AG04450 (cell line): ENCODE measurements around the gene SYT2. TPM values are rescaled to one million over a fixed set of nuclear protein-coding genes. Genes with fewer than 3 reads are reported as not detected.
"Not testable (repeated sequence)": the region's sequence is repeated elsewhere in the genome, so short reads cannot be mapped to it uniquely, and the experiment has no call there.

Experiments used
- CTCF ChIA-PET: fragments of 300-600, 350-600 bp; formaldehyde crosslinking; extraction: SDS; loops from one replicate; lab custom pipeline; 2022; ENCODE audit warnings: antibody characterized with exemption, inconsistent platforms; lab: Charles Lee
- POLR2A ChIA-PET: fragments of 350-600 bp; formaldehyde crosslinking; extraction: SDS; loops from one replicate; lab custom pipeline; 2021; ENCODE audit warnings: antibody characterized with exemption, inconsistent platforms; lab: Yijun Ruan, JAX
- DNase-seq: peaks from one replicate; pipeline ENCODE4 v3.0.0-alpha.2; 2011; ENCODE audit warnings: low read depth, low spot score
- H3K27ac ChIP-seq: one replicate; pipeline ENCODE4 v1.5.1; 2012; ENCODE audit warnings: low read depth, low read length, control low read depth
- H3K27me3 ChIP-seq: one replicate; pipeline ENCODE4 v1.6.0; 2012; ENCODE audit warnings: low read length; ENCODE audit not compliant: control insufficient read depth, insufficient read depth
- H3K4me3 ChIP-seq: 2 replicates; pipeline ENCODE4 v1.5.1; 2011; ENCODE audit warnings: mild to moderate bottlenecking, low read depth, low read length, control low read depth
- H3K9me3 ChIP-seq: 2 replicates; pipeline ENCODE4 v1.5.1; 2012; ENCODE audit warnings: low read length; ENCODE audit not compliant: control insufficient read depth, insufficient read depth
- CTCF ChIP-seq: IDR thresholded peaks from 2 replicates; pipeline ENCODE4 v1.5.1; 2011; ENCODE audit warnings: low read depth, low read length, control low read depth, inconsistent platforms
- polyA plus RNA-seq: library from polyadenylated mRNA; depleted of rRNA; stranded (reverse); fragments of >200 nt; gene quantifications from 2 replicates; pipeline ENCODE4 v1.2.3, GENCODE V29; 2011

SYT2 gene
- polyA plus RNA-seq, 1 experiment: 0.01 TPM

- DNase-seq: no peak
- POLR2A ChIA-PET: interaction anchor here (1.2 kb wide), 1 partner anchor 38 kb away, joined by 3 read pairs; no protein-coding TSS in a partner anchor
- Histone ChIP-seq H3K27me3 (no peaks in the 10 kb centered on the region), H3K27ac (peak overlapping the region; percentile 47), H3K9me3 (no peaks in the 10 kb centered on the region), H3K4me3 (no peak overlapping the region)
- CTCF ChIA-PET: interaction anchor here (1.0 to 2.5 kb wide), 4 partner anchors 16 to 152 kb away, joined by 5 to 12 read pairs (median 6); no protein-coding TSS in a partner anchor
- no peak for TF ChIP-seq CTCF
Measured at GRCh38 chr1:202615501-202616354, 94.5 kb downstream of the SYT2 start.

- not testable (repeated sequence) for H3K4me3 ChIP-seq, H3K27me3 ChIP-seq, H3K9me3 ChIP-seq, DNase-seq
- CTCF ChIA-PET: interaction anchor here (0.8 to 2.5 kb wide), 6 partner anchors 15 to 151 kb away, joined by 4 to 12 read pairs (median 6); no protein-coding TSS in a partner anchor
- POLR2A ChIA-PET: interaction anchor here (1.2 kb wide), 1 partner anchor 37 kb away, joined by 3 read pairs; no protein-coding TSS in a partner anchor
- peak overlapping the region; percentile 47 for H3K27ac ChIP-seq
Measured at GRCh38 chr1:202615208-202615500, 95.1 kb downstream of the SYT2 start.

GRCh38 chr1:202614363-202615207 is 95.7 kb downstream of the SYT2 start:
- not testable (repeated sequence) for H3K27me3 ChIP-seq, H3K9me3 ChIP-seq, H3K4me3 ChIP-seq, DNase-seq
- H3K27ac ChIP-seq: peak overlapping the region; percentile 47
- CTCF ChIA-PET: interaction anchor here (0.7 to 2.5 kb wide), 8 partner anchors 13 to 155 kb away, joined by 3 to 12 read pairs (median 6); no protein-coding TSS in a partner anchor
- peak; percentile 45 for TF ChIP-seq CTCF
- POLR2A ChIA-PET: interaction anchor here (1.2 kb wide), 1 partner anchor 36 kb away, joined by 3 read pairs; no protein-coding TSS in a partner anchor

- Histone ChIP-seq H3K9me3 (no peaks in the 10 kb centered on the region), H3K4me3 (no peak overlapping the region), H3K27me3 (no peaks in the 10 kb centered on the region), H3K27ac (no peak overlapping the region)
- DNase-seq: no peak
- ChIA-PET CTCF (interaction anchor here (0.6 to 2.5 kb wide), 4 partner anchors 112 to 493 kb away, joined by 3 to 12 read pairs (median 4); no protein-coding TSS in a partner anchor), POLR2A (no interaction called here)
- TF ChIP-seq CTCF: no peak
Measured at GRCh38 chr1:202613571-202613970, 96.7 kb downstream of the SYT2 start.

GRCh38 chr1:202612036-202612435 is 98.2 kb downstream of the SYT2 start:
- DNase-seq, H3K27ac ChIP-seq, H3K27me3 ChIP-seq, H3K9me3 ChIP-seq, H3K4me3 ChIP-seq, POLR2A ChIA-PET: not testable (repeated sequence)
- CTCF ChIA-PET: interaction anchor here (1.1 kb wide), 1 partner anchor 12 kb away, joined by 4 read pairs; no protein-coding TSS in a partner anchor
